GM12873 (cell line): Measurements from ENCODE around the gene PITPNM3.

Experiments used
- CTCF ChIP-seq: IDR thresholded peaks from 2 replicates; pipeline ENCODE4 v1.5.1; 2012; ENCODE audit warnings: low read depth, mild to moderate bottlenecking, moderate library complexity, low read length, control low read depth; ENCODE audit not compliant: insufficient read depth; ENCODE audit errors: missing control alignments

The PITPNM3 gene

GRCh38 chr17:6503641-6504195 is 52.6 kb downstream of the PITPNM3 start:
- TF ChIP-seq CTCF: no peak

GRCh38 chr17:6502871-6503509 is 53.4 kb downstream of the PITPNM3 start:
- TF ChIP-seq CTCF: no peak

- TF ChIP-seq CTCF: no peak
Measured at GRCh38 chr17:6502142-6502541, 54.2 kb downstream of the PITPNM3 start.

GRCh38 chr17:6501359-6501758 is 55.0 kb downstream of the PITPNM3 start:
- no peak for TF ChIP-seq CTCF

- no peak for TF ChIP-seq CTCF
Measured at GRCh38 chr17:6498901-6499540, 57.3 kb downstream of the PITPNM3 start.

GRCh38 chr17:6498356-6498755 is 58.0 kb downstream of the PITPNM3 start:
- no peak for TF ChIP-seq CTCF

- TF ChIP-seq CTCF: no peak
Measured at GRCh38 chr17:6497496-6498221, 58.7 kb downstream of the PITPNM3 start.
